HEK293 (cell line): ENCODE measurements around the gene C2CD2L.
A peak's percentile ranks its signal among the peaks of the same experiment; 100 is the strongest.

Experiments
- ATF2 ChIP-seq: fragments of 450-650 bp; formaldehyde crosslinking; IDR thresholded peaks from 2 replicates; pipeline ENCODE4 v1.5.1; 2016; ENCODE audit warnings: missing biosample characterization, missing genetic modification characterization, low read depth
- ELK4 ChIP-seq: IDR thresholded peaks from 2 replicates; pipeline ENCODE4 v1.6.1; 2011; ENCODE audit warnings: mild to moderate bottlenecking, low read depth, low read length, borderline replicate concordance
- GFI1B ChIP-seq: fragments of 450-650 bp; formaldehyde crosslinking; IDR thresholded peaks from 2 replicates; pipeline ENCODE4 v1.5.1; 2016; ENCODE audit warnings: missing biosample characterization, missing genetic modification characterization
- GLI2 ChIP-seq: fragments of 450-650 bp; formaldehyde crosslinking; IDR thresholded peaks from 2 replicates; pipeline ENCODE4; 2017; ENCODE audit warnings: missing biosample characterization, missing genetic modification characterization, low read depth, borderline replicate concordance
- HOXD13 ChIP-seq: sonication (generic); formaldehyde crosslinking; IDR thresholded peaks from 2 replicates; pipeline ENCODE4 v1.8.0; 2022; ENCODE audit warnings: missing genetic modification reagents, borderline replicate concordance
- IKZF3 ChIP-seq: fragments of 450-650 bp; IDR thresholded peaks from 2 replicates; pipeline ENCODE4 v1.5.0; 2018; ENCODE audit warnings: missing biosample characterization, mild to moderate bottlenecking, missing genetic modification characterization, moderate library complexity
- KLF10 ChIP-seq: fragments of 450-650 bp; IDR thresholded peaks from 2 replicates; pipeline ENCODE4 v1.5.1; 2018; ENCODE audit warnings: missing biosample characterization, mild to moderate bottlenecking, missing genetic modification characterization
- MZF1 ChIP-seq: fragments of 450-650 bp; formaldehyde crosslinking; IDR thresholded peaks from 2 replicates; pipeline ENCODE4 v1.5.1; 2017; ENCODE audit warnings: missing biosample characterization, missing genetic modification characterization, borderline replicate concordance
- SCRT1 ChIP-seq: fragments of 450-650 bp; formaldehyde crosslinking; IDR thresholded peaks from 2 replicates; pipeline ENCODE4 v1.5.1; 2016; ENCODE audit warnings: missing biosample characterization, missing genetic modification characterization, borderline replicate concordance
- SCRT2 ChIP-seq: fragments of 450-650 bp; formaldehyde crosslinking; IDR thresholded peaks from 2 replicates; pipeline ENCODE4 v1.5.1; 2016; ENCODE audit warnings: missing biosample characterization, missing genetic modification characterization
- ZNF112 ChIP-seq: fragments of 450-650 bp; formaldehyde crosslinking; IDR thresholded peaks from 2 replicates; pipeline ENCODE4 v1.5.0; 2017; ENCODE audit warnings: missing biosample characterization, missing genetic modification characterization
- ZNF16 ChIP-seq: fragments of 450-650 bp; formaldehyde crosslinking; IDR thresholded peaks from 2 replicates; pipeline ENCODE4 v1.5.1; 2016; ENCODE audit warnings: low read depth, missing biosample characterization, missing genetic modification characterization
- ZNF174 ChIP-seq: fragments of 450-650 bp; formaldehyde crosslinking; IDR thresholded peaks from 2 replicates; pipeline ENCODE4 v1.5.0; 2017; ENCODE audit warnings: missing biosample characterization, mild to moderate bottlenecking, missing genetic modification characterization
- ZNF223 ChIP-seq: fragments of 450-650 bp; formaldehyde crosslinking; IDR thresholded peaks from 2 replicates; pipeline ENCODE4 v1.5.1; 2016; ENCODE audit warnings: missing biosample characterization, missing genetic modification characterization
- ZNF311 ChIP-seq: fragments of 450-650 bp; formaldehyde crosslinking; IDR thresholded peaks from 2 replicates; pipeline ENCODE4 v1.5.1; 2017; ENCODE audit warnings: missing biosample characterization, missing genetic modification characterization, borderline replicate concordance
- ZNF398 ChIP-seq: fragments of 450-650 bp; formaldehyde crosslinking; IDR thresholded peaks from 2 replicates; pipeline ENCODE4 v1.5.1; 2017; ENCODE audit warnings: missing biosample characterization, missing genetic modification characterization
- ZNF416 ChIP-seq: fragments of 450-650 bp; formaldehyde crosslinking; IDR thresholded peaks from 2 replicates; pipeline ENCODE4 v1.5.1; 2016; ENCODE audit warnings: missing biosample characterization, missing genetic modification characterization
- ZNF530 ChIP-seq: fragments of 450-650 bp; formaldehyde crosslinking; IDR thresholded peaks from 2 replicates; pipeline ENCODE4 v1.5.1; 2016; ENCODE audit warnings: low read depth, missing biosample characterization, missing genetic modification characterization
- ZNF555 ChIP-seq: fragments of 450-650 bp; formaldehyde crosslinking; conservative IDR thresholded peaks from 2 replicates; pipeline ENCODE4 v1.5.1; 2017; ENCODE audit warnings: missing biosample characterization, mild to moderate bottlenecking, missing genetic modification characterization, inconsistent platforms
- ZNF561 ChIP-seq: fragments of 450-650 bp; IDR thresholded peaks from 2 replicates; pipeline ENCODE4 v1.5.1; 2018; ENCODE audit warnings: missing biosample characterization, missing genetic modification characterization, borderline replicate concordance
- ZNF585B ChIP-seq: fragments of 450-650 bp; formaldehyde crosslinking; IDR thresholded peaks from 2 replicates; pipeline ENCODE4 v1.5.1; 2016; ENCODE audit warnings: missing biosample characterization, missing genetic modification characterization
- ZNF629 ChIP-seq: fragments of 450-650 bp; formaldehyde crosslinking; IDR thresholded peaks from 2 replicates; pipeline ENCODE4 v1.5.1; 2017; ENCODE audit warnings: missing biosample characterization, missing genetic modification characterization
- ZNF747 ChIP-seq: fragments of 450-650 bp; formaldehyde crosslinking; IDR thresholded peaks from 2 replicates; pipeline ENCODE4 v1.5.1; 2016; ENCODE audit warnings: missing biosample characterization, missing genetic modification characterization
- ZNF776 ChIP-seq: fragments of 450-650 bp; formaldehyde crosslinking; IDR thresholded peaks from 2 replicates; pipeline ENCODE4 v1.5.0; 2017; ENCODE audit warnings: missing biosample characterization, missing genetic modification characterization, borderline replicate concordance
- ZNF837 ChIP-seq: fragments of 450-650 bp; formaldehyde crosslinking; IDR thresholded peaks from 2 replicates; pipeline ENCODE4 v1.5.1; 2016; ENCODE audit warnings: missing biosample characterization, missing genetic modification characterization
- ZNF843 ChIP-seq: fragments of 450-650 bp; formaldehyde crosslinking; IDR thresholded peaks from 2 replicates; pipeline ENCODE4 v1.5.1; 2016; ENCODE audit warnings: missing biosample characterization, missing genetic modification characterization
- TF ChIP-seq, protein P1 (sequence below): fragments of 450-650 bp; formaldehyde crosslinking; IDR thresholded peaks from 2 replicates; pipeline ENCODE4 v1.5.1; 2016; ENCODE audit warnings: missing biosample characterization, missing genetic modification characterization
- TF ChIP-seq, protein P2 (sequence below): fragments of 450-650 bp; formaldehyde crosslinking; IDR thresholded peaks from 2 replicates; pipeline ENCODE4 v1.5.1; 2017; ENCODE audit warnings: missing biosample characterization, missing genetic modification characterization
- TF ChIP-seq, protein P3 (sequence below): fragments of 450-650 bp; formaldehyde crosslinking; IDR thresholded peaks from 2 replicates; pipeline ENCODE4 v1.5.1; 2017; ENCODE audit warnings: missing biosample characterization, missing genetic modification characterization

Gene C2CD2L

DNA sequence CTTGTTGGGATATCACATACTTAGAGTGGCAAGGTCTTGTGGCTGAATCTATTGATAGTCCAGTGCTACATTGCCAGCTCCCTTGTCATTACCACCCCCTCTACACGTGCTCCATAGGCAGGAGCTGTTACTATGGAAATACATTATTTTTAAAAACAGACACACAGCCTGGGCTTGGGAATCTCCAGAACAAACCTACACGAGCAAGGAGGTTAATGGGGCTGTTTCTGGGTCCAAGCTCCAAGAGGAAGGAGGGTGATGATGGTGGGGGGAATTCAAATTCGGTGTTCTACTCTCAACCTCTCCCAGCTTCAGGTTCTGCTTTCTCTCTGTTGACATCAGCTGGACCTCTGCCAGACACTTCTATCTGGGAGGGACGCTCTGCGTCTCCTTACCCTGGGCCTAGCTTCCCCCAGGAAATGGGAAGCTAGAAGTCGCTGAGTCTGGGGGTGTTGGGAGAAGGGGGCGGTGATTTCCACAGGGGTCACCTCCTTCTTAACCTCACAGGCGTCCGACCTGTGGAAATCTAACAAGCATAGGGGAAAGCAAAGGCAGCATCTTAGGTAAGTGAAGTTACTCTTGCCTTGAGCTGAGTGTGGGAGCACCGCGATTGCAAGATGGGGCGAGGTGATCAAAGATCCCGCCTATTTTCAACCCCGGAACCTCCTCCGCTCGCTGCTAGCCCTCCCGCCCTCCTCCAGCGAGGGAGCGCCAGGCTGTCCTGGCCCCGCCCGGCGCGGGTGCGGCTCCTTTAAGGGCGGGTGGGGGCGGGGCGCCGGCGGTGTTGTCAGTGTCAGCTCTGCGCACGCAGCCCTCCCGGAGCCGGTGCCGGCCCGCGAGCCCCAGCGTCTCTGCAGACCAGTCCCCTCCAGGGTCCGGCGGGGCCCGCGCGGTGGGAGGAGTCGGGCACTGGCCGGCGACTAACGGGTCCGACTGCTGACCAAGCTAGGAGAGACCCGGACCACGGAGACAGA, at the start of gene C2CD2L (continued):
- TF ChIP-seq ZNF555 (tag by site-specific recombination) (no peak), ZNF530 (tag by site-specific recombination) (no peak), ZNF311 (no peak), GLI2 (tag by site-specific recombination) (no peak), KLF10 (tag by site-specific recombination) (no peak), SCRT1 (tag by site-specific recombination) (no peak), HOXD13 (CRISPR knock-in tag) (no peak), ZNF416 (tag by site-specific recombination) (no peak), ZNF843 (tag by site-specific recombination) (no peak), MZF1 (no peak), SCRT2 (tag by site-specific recombination) (no peak), ZNF223 (tag by site-specific recombination) (no peak), ZNF629 (0 out of 2 replicates have a peak, but pooled peaks have one; percentile 23), ATF2 (tag by site-specific recombination) (no peak), ZNF776 (tag by site-specific recombination) (no peak), IKZF3 (0 out of 2 replicates have a peak, but pooled peaks have one; percentile 35), GFI1B (tag by site-specific recombination) (no peak), ZNF561 (tag by site-specific recombination) (no peak), ZNF747 (tag by site-specific recombination) (no peak), ZNF585B (no peak), ZNF398 (tag by site-specific recombination) (peak; percentile 88), ELK4 (no peak), ZNF174 (tag by site-specific recombination) (no peak), ZNF837 (no peak), ZNF112 (tag by site-specific recombination) (no peak), ZNF16 (tag by site-specific recombination) (no peak)
- TF ChIP-seq, protein P1, sequence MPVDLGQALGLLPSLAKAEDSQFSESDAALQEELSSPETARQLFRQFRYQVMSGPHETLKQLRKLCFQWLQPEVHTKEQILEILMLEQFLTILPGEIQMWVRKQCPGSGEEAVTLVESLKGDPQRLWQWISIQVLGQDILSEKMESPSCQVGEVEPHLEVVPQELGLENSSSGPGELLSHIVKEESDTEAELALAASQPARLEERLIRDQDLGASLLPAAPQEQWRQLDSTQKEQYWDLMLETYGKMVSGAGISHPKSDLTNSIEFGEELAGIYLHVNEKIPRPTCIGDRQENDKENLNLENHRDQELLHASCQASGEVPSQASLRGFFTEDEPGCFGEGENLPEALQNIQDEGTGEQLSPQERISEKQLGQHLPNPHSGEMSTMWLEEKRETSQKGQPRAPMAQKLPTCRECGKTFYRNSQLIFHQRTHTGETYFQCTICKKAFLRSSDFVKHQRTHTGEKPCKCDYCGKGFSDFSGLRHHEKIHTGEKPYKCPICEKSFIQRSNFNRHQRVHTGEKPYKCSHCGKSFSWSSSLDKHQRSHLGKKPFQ (tag by site-specific recombination) = no peak
- TF ChIP-seq, protein P2, sequence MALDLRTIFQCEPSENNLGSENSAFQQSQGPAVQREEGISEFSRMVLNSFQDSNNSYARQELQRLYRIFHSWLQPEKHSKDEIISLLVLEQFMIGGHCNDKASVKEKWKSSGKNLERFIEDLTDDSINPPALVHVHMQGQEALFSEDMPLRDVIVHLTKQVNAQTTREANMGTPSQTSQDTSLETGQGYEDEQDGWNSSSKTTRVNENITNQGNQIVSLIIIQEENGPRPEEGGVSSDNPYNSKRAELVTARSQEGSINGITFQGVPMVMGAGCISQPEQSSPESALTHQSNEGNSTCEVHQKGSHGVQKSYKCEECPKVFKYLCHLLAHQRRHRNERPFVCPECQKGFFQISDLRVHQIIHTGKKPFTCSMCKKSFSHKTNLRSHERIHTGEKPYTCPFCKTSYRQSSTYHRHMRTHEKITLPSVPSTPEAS (tag by site-specific recombination) = no peak
- TF ChIP-seq, protein P3, sequence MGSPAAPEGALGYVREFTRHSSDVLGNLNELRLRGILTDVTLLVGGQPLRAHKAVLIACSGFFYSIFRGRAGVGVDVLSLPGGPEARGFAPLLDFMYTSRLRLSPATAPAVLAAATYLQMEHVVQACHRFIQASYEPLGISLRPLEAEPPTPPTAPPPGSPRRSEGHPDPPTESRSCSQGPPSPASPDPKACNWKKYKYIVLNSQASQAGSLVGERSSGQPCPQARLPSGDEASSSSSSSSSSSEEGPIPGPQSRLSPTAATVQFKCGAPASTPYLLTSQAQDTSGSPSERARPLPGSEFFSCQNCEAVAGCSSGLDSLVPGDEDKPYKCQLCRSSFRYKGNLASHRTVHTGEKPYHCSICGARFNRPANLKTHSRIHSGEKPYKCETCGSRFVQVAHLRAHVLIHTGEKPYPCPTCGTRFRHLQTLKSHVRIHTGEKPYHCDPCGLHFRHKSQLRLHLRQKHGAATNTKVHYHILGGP (tag by site-specific recombination) = no peak
